ENCODE results near the gene MLF2.

- no peak for TF ChIP-seq CTCF (IDR thresholded peaks at IDR 0.05; ENCODE audit: insufficient read depth, low read length, poor library complexity, severe bottlenecking)
- TF ChIP-seq EZH2phosphoT487 (conservative IDR thresholded peaks at IDR 0.05; ENCODE audit: low read length): no peak
These were observed 39.1 kb upstream of the MLF2 start for GRCh38 chr12:6791931-6792520.
